GM18526 (cell line): Measurements from ENCODE around the gene CHRNE.

Experiments
- POLR2A ChIP-seq: IDR thresholded peaks from 3 replicates; pipeline ENCODE4 v1.6.1; 2011; ENCODE audit not compliant: insufficient read length; ENCODE audit errors: extremely low read depth

CHRNE gene

DNA sequence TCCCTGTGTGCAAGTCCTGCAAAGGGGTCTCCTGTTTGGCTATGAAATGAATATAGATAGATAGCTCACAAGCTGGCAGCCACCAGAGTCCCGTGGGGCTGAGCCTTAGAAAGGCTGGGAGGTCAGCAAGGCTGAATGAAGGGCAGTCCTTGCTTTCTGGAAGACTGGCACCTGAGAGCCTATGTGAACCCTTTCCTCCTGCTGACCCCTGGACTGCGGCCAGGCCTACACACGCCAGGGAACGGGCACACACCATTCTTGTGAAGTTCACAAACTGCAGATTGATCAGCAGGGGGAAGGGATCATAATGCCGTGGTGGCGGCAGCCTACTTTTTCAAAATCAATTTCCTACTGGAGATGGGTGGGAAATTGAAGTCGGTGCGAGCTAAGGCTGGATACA is 4.5 kb downstream of the CHRNE start:
- TF ChIP-seq POLR2A = no peak

DNA sequence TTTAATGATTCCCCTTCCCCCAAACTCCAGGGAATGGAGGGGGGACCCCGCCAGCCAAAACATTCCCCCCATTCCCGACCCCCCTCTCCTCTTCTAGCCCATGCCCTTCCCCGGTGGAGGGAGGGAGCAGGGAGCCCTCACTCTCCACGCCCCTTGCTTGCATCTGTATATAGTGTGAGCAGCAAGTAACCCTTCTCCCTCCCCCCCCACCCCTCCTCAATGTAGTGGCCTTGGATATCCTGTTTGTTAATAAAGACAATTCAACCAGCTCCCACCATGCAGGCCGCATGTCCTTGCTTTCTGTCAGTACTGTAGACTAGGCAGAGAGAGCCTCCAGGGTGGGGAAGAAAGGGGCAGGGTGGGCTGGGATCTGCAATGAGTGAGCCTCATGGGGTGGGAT is 5.1 kb downstream of the CHRNE start:
- TF ChIP-seq POLR2A = no peak

DNA sequence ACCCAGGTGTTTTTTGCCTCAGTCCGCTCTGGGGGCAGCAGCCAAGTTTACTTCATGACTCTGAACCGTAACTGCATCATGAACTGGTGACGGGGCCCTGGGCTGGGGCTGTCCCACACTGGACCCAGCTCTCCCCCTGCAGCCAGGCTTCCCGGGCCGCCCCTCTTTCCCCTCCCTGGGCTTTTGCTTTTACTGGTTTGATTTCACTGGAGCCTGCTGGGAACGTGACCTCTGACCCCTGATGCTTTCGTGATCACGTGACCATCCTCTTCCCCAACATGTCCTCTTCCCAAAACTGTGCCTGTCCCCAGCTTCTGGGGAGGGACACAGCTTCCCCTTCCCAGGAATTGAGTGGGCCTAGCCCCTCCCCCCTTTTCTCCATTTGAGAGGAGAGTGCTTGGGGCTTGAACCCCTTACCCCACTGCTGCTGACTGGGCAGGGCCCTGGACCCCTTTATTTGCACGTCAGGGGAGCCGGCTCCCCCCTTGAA is 5.7 kb downstream of the CHRNE start:
- no peak for TF ChIP-seq POLR2A

DNA sequence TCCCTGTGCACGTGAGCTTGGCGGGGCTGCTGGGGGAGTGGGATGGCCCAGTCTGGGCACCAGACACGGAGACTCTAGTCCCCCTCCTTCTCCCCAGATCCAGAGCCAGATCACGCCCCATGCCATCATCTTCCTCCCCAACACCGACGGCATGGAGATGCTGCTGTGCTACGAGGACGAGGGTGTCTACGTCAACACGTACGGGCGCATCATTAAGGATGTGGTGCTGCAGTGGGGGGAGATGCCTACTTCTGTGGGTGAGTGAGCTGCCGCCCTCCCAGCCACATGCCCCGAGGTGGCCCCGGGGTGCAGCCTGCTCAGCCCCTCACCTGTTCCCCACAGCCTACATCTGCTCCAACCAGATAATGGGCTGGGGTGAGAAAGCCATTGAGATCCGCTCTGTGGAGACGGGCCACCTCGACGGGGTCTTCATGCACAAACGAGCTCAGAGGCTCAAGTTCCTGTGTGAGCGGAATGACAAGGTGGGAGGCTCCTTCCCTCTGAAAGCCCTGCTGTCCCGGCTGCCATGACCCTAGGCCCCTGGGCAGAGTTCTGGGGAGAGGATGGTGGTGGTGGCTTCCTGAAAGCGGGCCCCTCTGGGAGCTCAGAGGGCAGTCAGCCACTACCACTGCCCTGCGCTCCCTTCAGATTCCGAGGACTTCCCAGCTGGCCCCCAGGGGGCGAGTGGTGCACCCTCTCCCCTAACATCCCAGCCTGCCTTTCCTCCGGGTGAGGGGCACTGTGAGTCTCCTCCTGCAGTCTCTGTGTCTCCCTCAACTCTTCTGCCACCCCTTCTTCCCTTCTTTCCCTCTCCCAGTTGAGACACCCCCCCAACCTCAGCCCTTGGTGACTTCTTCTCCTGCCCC is 6.3 kb downstream of the CHRNE start:
- TF ChIP-seq POLR2A = no peak

DNA sequence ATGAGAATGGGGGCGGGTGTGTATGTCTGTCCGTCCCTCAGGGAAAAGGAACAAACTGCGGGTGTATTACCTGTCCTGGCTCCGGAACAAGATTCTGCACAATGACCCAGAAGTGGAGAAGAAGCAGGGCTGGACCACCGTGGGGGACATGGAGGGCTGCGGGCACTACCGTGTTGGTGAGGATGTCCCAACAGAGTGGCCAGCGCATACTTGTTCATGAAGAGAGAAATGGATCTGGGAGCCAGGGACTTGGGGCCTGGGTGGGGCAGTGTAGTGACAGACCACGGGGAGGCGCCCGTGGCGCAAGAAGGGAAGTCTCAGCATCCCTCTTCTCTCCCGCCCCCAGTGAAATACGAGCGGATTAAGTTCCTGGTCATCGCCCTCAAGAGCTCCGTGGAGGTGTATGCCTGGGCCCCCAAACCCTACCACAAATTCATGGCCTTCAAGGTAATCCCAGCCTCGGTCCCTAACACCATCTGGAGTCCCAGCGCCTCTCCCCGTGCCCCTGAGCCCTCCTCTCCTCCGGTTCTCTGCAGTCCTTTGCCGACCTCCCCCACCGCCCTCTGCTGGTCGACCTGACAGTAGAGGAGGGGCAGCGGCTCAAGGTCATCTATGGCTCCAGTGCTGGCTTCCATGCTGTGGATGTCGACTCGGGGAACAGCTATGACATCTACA is 7.1 kb downstream of the CHRNE start:
- no peak for TF ChIP-seq POLR2A

DNA sequence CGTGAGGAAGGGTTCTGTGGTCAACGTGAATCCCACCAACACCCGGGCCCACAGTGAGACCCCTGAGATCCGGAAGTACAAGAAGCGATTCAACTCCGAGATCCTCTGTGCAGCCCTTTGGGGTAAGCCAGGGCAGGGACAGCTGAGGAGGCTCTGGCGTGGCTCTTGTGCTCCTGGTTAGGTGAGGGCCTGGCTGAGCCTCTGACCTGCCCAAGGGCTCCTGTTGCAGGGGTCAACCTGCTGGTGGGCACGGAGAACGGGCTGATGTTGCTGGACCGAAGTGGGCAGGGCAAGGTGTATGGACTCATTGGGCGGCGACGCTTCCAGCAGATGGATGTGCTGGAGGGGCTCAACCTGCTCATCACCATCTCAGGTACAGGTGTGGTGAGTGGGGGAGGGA is 7.8 kb downstream of the CHRNE start:
- TF ChIP-seq POLR2A = no peak

DNA sequence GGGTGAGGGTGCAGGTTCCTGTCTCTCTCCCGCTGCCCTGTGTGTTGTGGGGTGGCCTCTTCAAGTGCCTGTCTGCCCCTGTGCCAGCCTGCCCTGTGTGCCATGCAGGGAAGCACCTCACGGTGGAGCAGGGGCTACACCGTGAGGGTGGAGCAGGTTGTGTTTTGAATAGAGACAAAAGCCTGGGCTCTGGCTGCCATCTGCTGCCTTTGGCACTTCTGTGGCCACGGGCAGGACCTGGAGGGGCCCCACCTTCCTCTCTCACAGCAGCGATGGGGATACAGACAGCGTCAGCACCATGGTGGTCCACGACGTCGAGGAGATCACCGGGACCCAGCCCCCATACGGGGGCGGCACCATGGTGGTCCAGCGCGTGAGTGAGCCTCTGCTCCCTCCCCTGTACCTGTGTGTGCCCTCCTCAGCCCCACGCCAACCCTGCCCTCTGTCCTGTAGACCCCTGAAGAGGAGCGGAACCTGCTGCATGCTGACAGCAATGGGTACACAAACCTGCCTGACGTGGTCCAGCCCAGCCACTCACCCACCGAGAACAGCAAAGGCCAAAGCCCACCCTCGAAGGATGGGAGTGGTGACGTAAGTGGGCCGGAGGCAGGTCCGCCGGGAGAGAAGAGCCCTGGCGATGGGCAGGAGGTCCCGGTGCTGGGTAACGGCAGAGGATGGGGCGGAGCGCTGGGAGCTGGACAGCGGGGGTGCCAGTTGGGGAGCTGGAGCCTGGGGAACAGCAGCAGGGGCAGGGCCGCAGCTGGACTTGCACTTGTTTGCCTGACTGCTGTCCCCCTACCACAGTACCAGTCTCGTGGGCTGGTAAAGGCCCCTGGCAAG is 9.0 kb downstream of the CHRNE start:
- no peak for TF ChIP-seq POLR2A

DNA sequence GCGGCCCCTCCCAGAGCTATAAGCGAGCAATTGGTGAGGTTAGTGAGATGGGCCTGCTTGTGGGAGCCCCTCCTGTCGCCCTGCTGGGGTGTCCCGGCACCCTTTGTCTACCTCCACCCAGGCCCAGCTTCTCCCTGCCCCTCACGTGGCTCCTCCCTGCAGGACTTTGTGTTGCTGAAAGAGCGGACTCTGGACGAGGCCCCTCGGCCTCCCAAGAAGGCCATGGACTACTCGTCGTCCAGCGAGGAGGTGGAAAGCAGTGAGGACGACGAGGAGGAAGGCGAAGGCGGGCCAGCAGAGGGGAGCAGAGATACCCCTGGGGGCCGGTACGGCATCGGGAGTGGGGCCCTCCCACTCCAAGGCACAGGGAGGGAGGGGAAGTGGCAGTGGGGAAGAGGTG is 9.6 kb downstream of the CHRNE start:
- no peak for TF ChIP-seq POLR2A

DNA sequence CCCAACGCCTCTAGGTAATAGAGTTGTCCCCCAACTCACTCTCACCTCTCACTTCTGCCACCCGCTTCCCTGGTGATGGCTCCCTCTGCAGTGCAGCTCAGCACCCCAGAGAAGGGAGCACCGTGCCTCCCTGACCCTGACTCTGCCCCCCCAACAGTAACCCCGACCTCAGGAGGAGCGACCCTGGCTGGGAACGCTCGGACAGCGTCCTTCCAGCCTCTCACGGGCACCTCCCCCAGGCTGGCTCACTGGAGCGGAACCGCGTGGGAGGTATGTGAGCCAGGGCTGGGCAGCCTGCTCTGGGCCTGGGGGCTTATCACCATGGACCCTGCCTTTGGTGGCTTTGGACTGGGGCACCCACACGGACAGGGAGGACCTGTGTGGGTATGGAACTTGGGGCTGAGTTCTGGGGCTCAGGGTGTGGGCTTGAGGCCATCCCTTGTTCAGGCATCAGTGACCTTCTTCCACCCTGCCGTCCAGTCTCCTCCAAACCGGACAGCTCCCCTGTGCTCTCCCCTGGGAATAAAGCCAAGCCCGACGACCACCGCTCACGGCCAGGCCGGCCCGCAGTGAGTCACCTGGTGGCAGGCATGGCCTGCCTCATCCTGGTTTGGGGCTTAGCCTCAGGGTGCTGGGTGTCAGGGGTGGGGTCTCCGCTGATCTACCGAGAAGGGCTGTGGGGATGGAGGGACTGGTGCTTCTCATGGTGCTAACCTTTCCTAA is 10.2 kb downstream of the CHRNE start:
- no peak for TF ChIP-seq POLR2A

DNA sequence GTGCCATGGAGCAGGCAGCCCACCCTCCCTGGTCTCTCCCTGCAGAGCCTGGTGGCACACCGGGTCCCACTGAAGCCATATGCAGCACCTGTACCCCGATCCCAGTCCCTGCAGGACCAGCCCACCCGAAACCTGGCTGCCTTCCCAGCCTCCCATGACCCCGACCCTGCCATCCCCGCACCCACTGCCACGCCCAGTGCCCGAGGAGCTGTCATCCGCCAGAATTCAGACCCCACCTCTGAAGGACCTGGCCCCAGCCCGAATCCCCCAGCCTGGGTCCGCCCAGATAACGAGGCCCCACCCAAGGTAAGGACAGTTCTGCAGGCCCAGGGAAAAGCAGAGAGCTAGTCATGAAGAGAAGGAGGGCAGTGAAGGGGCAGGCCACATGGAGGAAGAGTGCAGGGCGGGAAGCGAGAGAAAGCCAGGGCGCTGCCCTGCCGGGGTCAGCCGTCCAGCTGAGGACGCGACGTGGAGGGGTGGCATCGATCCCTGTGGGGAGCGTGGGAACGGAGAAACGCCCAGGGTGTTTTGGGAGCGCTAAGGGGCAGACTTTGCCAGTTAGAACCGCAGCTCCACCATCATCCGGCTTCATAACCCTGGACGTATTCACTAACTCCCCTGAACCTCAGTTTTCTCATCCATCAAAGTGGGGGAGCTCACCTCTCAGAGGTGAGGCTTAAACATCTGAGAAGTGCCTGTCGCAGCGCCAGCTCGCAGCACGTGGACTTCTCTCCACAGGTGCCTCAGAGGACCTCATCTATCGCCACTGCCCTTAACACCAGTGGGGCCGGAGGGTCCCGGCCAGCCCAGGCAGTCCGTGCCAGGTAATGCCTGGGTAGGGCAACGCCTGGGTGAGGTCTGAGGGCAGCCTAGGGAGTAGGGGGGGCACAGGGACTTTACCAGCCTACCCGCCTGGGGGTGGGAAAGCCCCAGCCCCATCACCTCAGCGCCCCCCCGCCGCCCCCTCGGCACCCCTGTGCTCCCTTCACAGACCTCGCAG is 11.2 kb downstream of the CHRNE start:
- no peak for TF ChIP-seq POLR2A

DNA sequence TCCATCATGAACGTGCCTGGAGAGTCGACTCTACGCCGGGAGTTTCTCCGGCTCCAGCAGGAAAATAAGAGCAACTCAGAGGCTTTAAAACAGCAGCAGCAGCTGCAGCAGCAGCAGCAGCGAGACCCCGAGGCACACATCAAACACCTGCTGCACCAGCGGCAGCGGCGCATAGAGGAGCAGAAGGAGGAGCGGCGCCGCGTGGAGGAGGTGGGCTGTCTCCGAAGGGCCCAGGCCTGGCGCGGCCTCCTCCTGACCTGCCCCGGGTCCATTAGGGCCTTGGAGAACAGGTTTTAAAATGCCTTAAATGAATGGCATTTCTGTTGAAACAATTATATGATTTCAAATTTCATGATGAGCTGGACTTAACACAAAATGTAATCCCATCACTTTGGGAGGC is 15.3 kb downstream of the CHRNE start:
- no peak for TF ChIP-seq POLR2A

DNA sequence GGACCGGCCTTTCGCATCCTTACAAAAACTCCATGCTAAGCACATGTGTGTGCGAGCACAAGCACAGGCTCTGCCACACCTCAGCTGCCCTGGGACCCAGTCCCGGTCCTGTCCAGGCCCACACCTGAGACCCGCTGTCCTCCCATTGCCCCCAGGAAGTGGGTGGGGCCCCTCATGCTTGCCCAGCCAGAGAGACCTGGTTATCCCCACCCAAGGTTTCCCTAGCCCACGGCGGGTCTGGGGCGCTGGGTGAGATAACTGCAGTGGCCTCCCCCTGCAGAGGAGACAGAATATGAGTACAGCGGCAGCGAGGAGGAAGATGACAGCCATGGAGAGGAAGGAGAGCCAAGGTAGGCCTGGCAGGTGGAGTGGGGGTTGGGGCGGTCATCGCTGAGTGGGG is 16.1 kb downstream of the CHRNE start:
- TF ChIP-seq POLR2A = no peak

DNA sequence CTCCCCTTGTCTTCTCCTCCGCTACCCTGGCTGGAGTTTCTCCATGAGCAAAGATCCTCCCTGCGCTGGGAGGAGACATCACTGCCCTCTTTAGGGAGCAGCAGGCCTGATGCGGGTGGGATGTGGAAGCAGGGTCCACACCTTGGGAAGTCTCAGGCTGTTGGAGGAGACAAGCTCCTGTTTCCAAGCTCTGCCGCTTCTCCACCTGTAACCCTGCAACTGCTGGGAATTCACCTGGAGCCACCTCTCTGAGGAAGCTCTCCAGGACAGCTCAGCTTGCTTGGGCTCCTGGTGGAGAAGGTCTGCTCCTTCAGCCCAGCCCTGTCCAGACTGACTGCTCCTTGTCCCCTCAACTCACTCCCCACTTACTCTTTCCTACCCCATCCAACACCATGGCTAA is 18.4 kb downstream of the CHRNE start:
- TF ChIP-seq POLR2A = no peak
